GM23248 (cell line): Measurements from ENCODE around the gene CDC7. TPM values are rescaled to one million over a fixed set of nuclear protein-coding genes. Genes with fewer than 3 reads are reported as not detected.

Experiments
- DNase-seq: peaks from one replicate; pipeline ENCODE4 v3.0.0-alpha.2; 2015
- H2AFZ ChIP-seq: fragments of 200-600 bp; sonication (generic); 2 replicates; pipeline ENCODE4 v1.6.1; 2016; ENCODE audit warnings: antibody characterized with exemption
- H3F3A ChIP-seq: fragments of 200-600 bp; sonication (generic); 2 replicates; pipeline ENCODE4 v1.6.1; 2016; ENCODE audit warnings: mild to moderate bottlenecking, antibody characterized with exemption, mixed run types; ENCODE audit not compliant: insufficient read depth
- H3K27ac ChIP-seq: fragments of 200-600 bp; sonication (generic); 2 replicates; pipeline ENCODE4 v1.5.1; 2016; ENCODE audit warnings: mild to moderate bottlenecking
- H3K27me3 ChIP-seq: fragments of 200-600 bp; sonication (generic); replicated peaks from 2 replicates; pipeline ENCODE4 v1.6.1; 2016; ENCODE audit warnings: mild to moderate bottlenecking; ENCODE audit not compliant: insufficient read depth
- H3K36me3 ChIP-seq: fragments of 200-600 bp; sonication (generic); 2 replicates; pipeline ENCODE4 v1.6.1; 2016; ENCODE audit warnings: low read depth, mild to moderate bottlenecking
- H3K4me1 ChIP-seq: fragments of 200-600 bp; sonication (generic); 2 replicates; pipeline ENCODE4 v1.6.1; 2016; ENCODE audit warnings: mild to moderate bottlenecking; ENCODE audit not compliant: insufficient read depth
- H3K4me2 ChIP-seq: fragments of 200-600 bp; sonication (generic); one replicate; pipeline ENCODE4 v1.6.1; 2016; ENCODE audit warnings: mild to moderate bottlenecking; ENCODE audit not compliant: unreplicated experiment
- H3K4me3 ChIP-seq: fragments of 200-600 bp; sonication (generic); 2 replicates; pipeline ENCODE4 v1.5.1; 2016; ENCODE audit warnings: mild to moderate bottlenecking
- H3K79me2 ChIP-seq: fragments of 200-600 bp; sonication (generic); 2 replicates; pipeline ENCODE4 v1.6.1; 2016; ENCODE audit warnings: mild to moderate bottlenecking; ENCODE audit not compliant: insufficient read depth
- H3K9ac ChIP-seq: fragments of 200-600 bp; sonication (generic); 2 replicates; pipeline ENCODE4 v1.6.1; 2016; ENCODE audit warnings: mild to moderate bottlenecking
- H3K9me2 ChIP-seq: fragments of 200-600 bp; sonication (generic); 2 replicates; pipeline ENCODE4 v1.6.1; 2016; ENCODE audit warnings: mixed run types, mild to moderate bottlenecking, moderate library complexity; ENCODE audit not compliant: insufficient read depth
- H3K9me3 ChIP-seq: fragments of 200-600 bp; sonication (generic); one replicate; pipeline ENCODE4 v1.6.1; 2017; ENCODE audit warnings: low read depth
- H4K20me1 ChIP-seq: fragments of 200-600 bp; sonication (generic); 2 replicates; pipeline ENCODE4 v1.6.0; 2016; ENCODE audit not compliant: insufficient read depth
- EZH2 ChIP-seq: fragments of 200-600 bp; sonication (generic); IDR thresholded peaks from 2 replicates; pipeline ENCODE4 v1.6.1; 2018; ENCODE audit warnings: antibody characterized with exemption, mild to moderate bottlenecking; ENCODE audit not compliant: insufficient read depth, poor library complexity, severe bottlenecking
- EZH2phosphoT487 ChIP-seq: fragments of 200-600 bp; sonication (generic); IDR thresholded peaks from 2 replicates; pipeline ENCODE4 v1.6.1; 2018; ENCODE audit warnings: antibody characterized with exemption, moderate library complexity, mild to moderate bottlenecking, low read depth; ENCODE audit not compliant: insufficient read depth
- WGBS, 2 experiments: methylation state at CpG; one replicate each; pipeline ENCODE4 v1.1.6; 2015 to 2017; ENCODE audit warnings: low lambda C conversion rate in 2 of 2, low coverage in 1 of 2; ENCODE audit errors: missing lambda C conversion rate in 2 of 2; 5-methylcytosine and 5-hydroxymethylcytosine counted together
- in situ Hi-C: fragments of 300-500 bp; cut with MboI; formaldehyde crosslinking; loops from 2 replicates; pipeline ENCODE4 v1.15.0; 2020
- polyA plus RNA-seq: library from polyadenylated mRNA; unstranded; fragments of >200 nt; fragmentation: Nextera tagmentation; extraction: Ambion mirVana; gene quantifications from 2 replicates; pipeline ENCODE4 v1.2.1, GENCODE V29; 2016
- total RNA-seq: library from RNA; depleted of rRNA; stranded (reverse); fragments of >200 nt; shearing (Covaris generic); gene quantifications from 2 replicates; pipeline ENCODE4 v1.2.3, GENCODE V29; 2014

The CDC7 gene
- total and polyA plus RNA-seq, 2 experiments from 2014 or later: 3.5 to 4.7 TPM

- Histone ChIP-seq H3K27me3 (no peaks in the 10 kb centered on the region), H3F3A (peaks cover 13% of the 10 kb centered on the region), H3K79me2 (peaks cover 17% of the 10 kb centered on the region), H3K27ac (no peak overlapping the region), H3K9ac (no peak overlapping the region), H3K9me2 (no peaks in the 10 kb centered on the region), H3K36me3 (no peaks in the 10 kb centered on the region), H3K9me3 (no peaks in the 10 kb centered on the region), H3K4me1 (peaks cover 17% of the 10 kb centered on the region), H3K4me3 (no peak overlapping the region), H2AFZ (no peak overlapping the region), H3K4me2 (no peak overlapping the region), H4K20me1 (no peaks in the 10 kb centered on the region)
- in situ Hi-C loops: no loop called here
- TF ChIP-seq EZH2phosphoT487 (no peak), EZH2 (no peak)
- DNase-seq: no peak
- WGBS, 2 experiments: 95 to 99% methylated on average over 6 of the region's 6 CpGs
These were observed 2.0 kb upstream of the CDC7 start for GRCh38 chr1:91498498-91499245.

GRCh38 chr1:91499346-91499745 is 1.3 kb upstream of the CDC7 start:
- WGBS, 2 experiments: 97 to 98% methylated on average over 2 of the region's 2 CpGs
- H3K36me3 ChIP-seq: no peaks in the 10 kb centered on the region

GRCh38 chr1:91499904-91500755 is 521 bp upstream of the CDC7 start:
- Histone ChIP-seq H4K20me1 (no peaks in the 10 kb centered on the region), H3K4me2 (peak overlapping the region; percentile 97), H3K79me2 (peaks cover 31% of the 10 kb centered on the region), H3K9ac (peak overlapping the region; percentile 82), H3K9me2 (no peaks in the 10 kb centered on the region), H3K27ac (peak overlapping the region; percentile 80), H3K4me3 (peak overlapping the region; percentile 92), H3K4me1 (peaks cover 17% of the 10 kb centered on the region), H2AFZ (peak overlapping the region; percentile 97), H3K36me3 (no peaks in the 10 kb centered on the region), H3K27me3 (no peaks in the 10 kb centered on the region), H3F3A (peaks cover 13% of the 10 kb centered on the region), H3K9me3 (no peaks in the 10 kb centered on the region)
- in situ Hi-C loops: loop anchor here (10.0 kb wide), 1 partner anchor 795 kb away; the partner anchor contains the start of genes GLMN and RPAP2
- 24 to 26% methylated on average over 14 of the region's 14 CpGs for WGBS, 2 experiments
- TF ChIP-seq EZH2: no peak
- TF ChIP-seq EZH2phosphoT487: no peak
- no peak for DNase-seq

More at GRCh38 chr1:91499346-91499745, 1.3 kb upstream of the CDC7 start:
- H4K20me1 ChIP-seq: no peaks in the 10 kb centered on the region
- H3K4me3 ChIP-seq: no peak overlapping the region
- no peaks in the 10 kb centered on the region for H3K9me2 ChIP-seq
- H3K79me2 ChIP-seq: peaks cover 24% of the 10 kb centered on the region
- H3F3A ChIP-seq: peaks cover 13% of the 10 kb centered on the region
- no peak overlapping the region for H3K27ac ChIP-seq
- TF ChIP-seq EZH2 (no peak), EZH2phosphoT487 (no peak)
- in situ Hi-C loops: no loop called here
- no peaks in the 10 kb centered on the region for H3K9me3 ChIP-seq
- no peaks in the 10 kb centered on the region for H3K27me3 ChIP-seq
- no peak overlapping the region for H3K4me2 ChIP-seq
- no peak for DNase-seq
- no peak overlapping the region for H3K9ac ChIP-seq
- H2AFZ ChIP-seq: no peak overlapping the region
- peaks cover 17% of the 10 kb centered on the region for H3K4me1 ChIP-seq

GRCh38 chr1:91501523-91501851 is 836 bp downstream of the CDC7 start:
- in situ Hi-C loops: loop anchor here (10.0 kb wide), 1 partner anchor 793 kb away; the partner anchor contains the start of genes GLMN and RPAP2
- peak overlapping the region; percentile 80 for H3K27ac ChIP-seq
- H3K4me3 ChIP-seq: peak overlapping the region; percentile 92
- H3K27me3 ChIP-seq: no peaks in the 10 kb centered on the region
- peaks cover 17% of the 10 kb centered on the region for H3K4me1 ChIP-seq
- peak overlapping the region; percentile 97 for H2AFZ ChIP-seq
- no peaks in the 10 kb centered on the region for H3K9me2 ChIP-seq
- peak overlapping the region; percentile 97 for H3K4me2 ChIP-seq
- peaks cover 13% of the 10 kb centered on the region for H3F3A ChIP-seq
- H3K79me2 ChIP-seq: peaks cover 42% of the 10 kb centered on the region
- H3K9ac ChIP-seq: peak overlapping the region; percentile 82
- DNase-seq: peak; percentile 73
- H3K36me3 ChIP-seq: no peaks in the 10 kb centered on the region
- no peaks in the 10 kb centered on the region for H4K20me1 ChIP-seq
- H3K9me3 ChIP-seq: no peaks in the 10 kb centered on the region
- WGBS, 2 experiments: 2 to 4% methylated on average over 9 of the region's 9 CpGs
- TF ChIP-seq EZH2 (no peak), EZH2phosphoT487 (no peak)
